H9 (cell line): Measurements from ENCODE around the gene MTTP. TPM values are rescaled to one million over a fixed set of nuclear protein-coding genes. Genes with fewer than 3 reads are reported as not detected.

Experiments used
- DNase-seq: peaks from one replicate; pipeline ENCODE4 v3.0.0-alpha.2; 2017
- H2AFZ ChIP-seq: one replicate; pipeline ENCODE4 v1.6.1; 2013; ENCODE audit warnings: mild to moderate bottlenecking, low read length, control low read depth, moderate library complexity
- H2AK5ac ChIP-seq: 2 replicates; pipeline ENCODE4 v1.6.1; 2013; ENCODE audit warnings: low read length, control low read depth, mixed read lengths; ENCODE audit not compliant: insufficient read length
- H2BK120ac ChIP-seq: one replicate; pipeline ENCODE4 v1.6.1; 2013; ENCODE audit warnings: low read depth, mild to moderate bottlenecking, low read length, control low read depth, inconsistent platforms; ENCODE audit not compliant: poor library complexity, severe bottlenecking
- H2BK12ac ChIP-seq: 2 replicates; pipeline ENCODE4 v1.6.1; 2013; ENCODE audit warnings: low read length, control low read depth, mixed read lengths, low read depth; ENCODE audit not compliant: insufficient read length
- H2BK15ac ChIP-seq: 2 replicates; pipeline ENCODE4 v1.6.1; 2013; ENCODE audit warnings: low read depth, low read length, control low read depth
- H2BK20ac ChIP-seq: one replicate; pipeline ENCODE4 v1.6.1; 2013; ENCODE audit warnings: low read depth, mild to moderate bottlenecking, low read length, control low read depth, inconsistent platforms; ENCODE audit not compliant: poor library complexity, severe bottlenecking
- H2BK5ac ChIP-seq: 2 replicates; pipeline ENCODE4 v1.6.1; 2013; ENCODE audit warnings: low read length, control low read depth, mixed read lengths; ENCODE audit not compliant: insufficient read length
- H3K14ac ChIP-seq: 2 replicates; pipeline ENCODE4 v1.6.1; 2013; ENCODE audit warnings: low read length, control low read depth; ENCODE audit not compliant: insufficient read depth
- H3K18ac ChIP-seq: 2 replicates; pipeline ENCODE4 v1.6.1; 2013; ENCODE audit warnings: low read depth, mild to moderate bottlenecking, mixed read lengths, low read length, control low read depth; ENCODE audit not compliant: insufficient read length
- H3K23ac ChIP-seq: 2 replicates; pipeline ENCODE4 v1.6.1; 2013; ENCODE audit warnings: low read length, control low read depth, mixed read lengths, low read depth; ENCODE audit not compliant: insufficient read length
- H3K23me2 ChIP-seq: 2 replicates; pipeline ENCODE4 v1.6.1; 2013; ENCODE audit warnings: low read depth, mild to moderate bottlenecking, mixed read lengths, low read length, control low read depth; ENCODE audit not compliant: insufficient read length, poor library complexity, severe bottlenecking
- H3K27ac ChIP-seq: 2 replicates; pipeline ENCODE4 v1.5.1; 2013; ENCODE audit warnings: low read length, control low read depth, mixed read lengths, low read depth; ENCODE audit not compliant: insufficient read length
- H3K27me3 ChIP-seq: 2 replicates; pipeline ENCODE4 v1.6.1; 2013; ENCODE audit warnings: low read length, control low read depth, inconsistent platforms; ENCODE audit not compliant: insufficient read depth
- H3K4ac ChIP-seq: 2 replicates; pipeline ENCODE4 v1.6.1; 2013; ENCODE audit warnings: low read depth, mild to moderate bottlenecking, control low read depth, inconsistent platforms, low read length, moderate library complexity
- H3K4me1 ChIP-seq: 2 replicates; pipeline ENCODE4 v1.6.1; 2013; ENCODE audit warnings: low read length, control low read depth, inconsistent platforms; ENCODE audit not compliant: insufficient read depth
- H3K4me2 ChIP-seq: 2 replicates; pipeline ENCODE4 v1.6.1; 2013; ENCODE audit warnings: low read length, control low read depth, mixed read lengths; ENCODE audit not compliant: insufficient read length, insufficient read depth
- H3K56ac ChIP-seq: 2 replicates; pipeline ENCODE4 v1.6.1; 2013; ENCODE audit warnings: low read depth, mild to moderate bottlenecking, mixed read lengths, low read length, control low read depth; ENCODE audit not compliant: insufficient read length
- H3K79me1 ChIP-seq: 2 replicates; pipeline ENCODE4 v1.6.1; 2013; ENCODE audit warnings: low read depth, mild to moderate bottlenecking, moderate library complexity, low read length, control low read depth, inconsistent platforms; ENCODE audit not compliant: insufficient read depth, poor library complexity, severe bottlenecking
- H3K79me2 ChIP-seq: 2 replicates; pipeline ENCODE4 v1.6.1; 2013; ENCODE audit warnings: low read length, control low read depth, inconsistent platforms; ENCODE audit not compliant: insufficient read depth
- H3K9ac ChIP-seq: 2 replicates; pipeline ENCODE4 v1.6.1; 2013; ENCODE audit warnings: low read length, control low read depth, mixed read lengths; ENCODE audit not compliant: insufficient read length; ENCODE audit errors: extremely low read depth
- H3K9me3 ChIP-seq: one replicate; pipeline ENCODE4 v1.6.1; 2013; ENCODE audit warnings: low read depth, low read length, inconsistent platforms; ENCODE audit not compliant: control insufficient read depth
- H3T11ph ChIP-seq: one replicate; pipeline ENCODE4 v1.6.1; 2013; ENCODE audit warnings: mild to moderate bottlenecking, low read length, control low read depth, inconsistent platforms
- H4K20me1 ChIP-seq: one replicate; pipeline ENCODE4 v1.6.1; 2013; ENCODE audit not compliant: control insufficient read depth, insufficient read length, insufficient read depth
- H4K5ac ChIP-seq: 2 replicates; pipeline ENCODE4 v1.6.1; 2013; ENCODE audit warnings: low read depth, mild to moderate bottlenecking, mixed read lengths, low read length, control low read depth; ENCODE audit not compliant: insufficient read length
- H4K8ac ChIP-seq: replicated peaks from 2 replicates; pipeline ENCODE4 v1.6.1; 2013; ENCODE audit warnings: low read length, control low read depth, mixed read lengths, low read depth; ENCODE audit not compliant: insufficient read length
- H4K91ac ChIP-seq: 2 replicates; pipeline ENCODE4 v1.6.1; 2013; ENCODE audit warnings: low read depth, mild to moderate bottlenecking, moderate library complexity, mixed read lengths, low read length, control low read depth; ENCODE audit not compliant: insufficient read length
- H3K27ac Mint-ChIP-seq, 3 experiments: 2 replicates in 2 of 3; 3 replicates in 1 of 3; pipeline ENCODE4 v1.8.0; 2020 to 2021; ENCODE audit warnings: mixed read lengths in 3 of 3, mild to moderate bottlenecking in 1 of 3, moderate library complexity in 1 of 3
- H3K27me3 Mint-ChIP-seq: 2 replicates; pipeline ENCODE4 v1.8.0; 2021; ENCODE audit warnings: low read depth, mild to moderate bottlenecking, moderate library complexity, mixed read lengths
- H3K36me3 Mint-ChIP-seq, 3 experiments: 2 replicates in 2 of 3; 3 replicates in 1 of 3; pipeline ENCODE4 v1.8.0; 2020 to 2021; ENCODE audit warnings: low read depth in 3 of 3, mixed read lengths in 3 of 3; ENCODE audit not compliant: insufficient read depth in 1 of 3
- H3K4me1 Mint-ChIP-seq, 2 experiments: 2 replicates each; pipeline ENCODE4 v1.8.0; 2020; ENCODE audit warnings: mixed read lengths in 2 of 2
- H3K4me3 Mint-ChIP-seq, 2 experiments: 2 replicates in 1 of 2; 3 replicates in 1 of 2; pipeline ENCODE4 v1.8.0; 2020 to 2021; ENCODE audit warnings: mild to moderate bottlenecking in 2 of 2, mixed read lengths in 2 of 2, moderate library complexity in 1 of 2
- H3K9me3 Mint-ChIP-seq, 2 experiments: 2 replicates in 1 of 2; 3 replicates in 1 of 2; pipeline ENCODE4 v1.8.0; 2020; ENCODE audit warnings: mild to moderate bottlenecking in 2 of 2, mixed read lengths in 2 of 2, moderate library complexity in 1 of 2
- CTCF ChIP-seq: fragments of 200-600 bp; sonication (generic); conservative IDR thresholded peaks from 3 replicates; pipeline ENCODE4 v1.8.0; 2021; ENCODE audit warnings: antibody characterized with exemption, mild to moderate bottlenecking
- WGBS: extraction: QIAGEN DNeasy Blood & Tissue Kit; methylation state at CpG from one replicate; pipeline ENCODE4 v1.1.7; 2013; ENCODE audit warnings: missing lambda C conversion rate, low lambda C conversion rate, mixed read lengths; ENCODE audit not compliant: insufficient read length; ENCODE audit errors: extremely low coverage; 5-methylcytosine and 5-hydroxymethylcytosine counted together
- total RNA-seq: library from RNA; stranded (reverse); gene quantifications from 2 replicates; pipeline ENCODE4 v1.2.1, GENCODE V29; 2021

Gene MTTP
- total RNA-seq, 1 experiment from 2014 or later: 0.46 TPM

- Mint-ChIP-seq H3K27ac (no peak overlapping the region), H3K27me3 (no peaks in the 10 kb centered on the region), H3K9me3 (no peaks in the 10 kb centered on the region), H3K36me3 (no peaks in the 10 kb centered on the region), H3K4me1 (peaks cover 9 to 11% of the 10 kb centered on the region in 2 experiments), H3K4me3 (no peak overlapping the region)
- Histone ChIP-seq H2BK20ac (no peak overlapping the region), H3K23me2 (no peaks in the 10 kb centered on the region), H3K23ac (no peak overlapping the region), H3K56ac (no peak overlapping the region), H3K4me1 (no peaks in the 10 kb centered on the region; the same call in 1 of the 2 replicates), H3K4me2 (no peak overlapping the region), H3K79me2 (no peaks in the 10 kb centered on the region), H4K20me1 (no peaks in the 10 kb centered on the region), H2BK5ac (no peak overlapping the region), H2BK15ac (no peak overlapping the region), H3K18ac (no peak overlapping the region), H4K91ac (no peak overlapping the region), H2AFZ (no peak overlapping the region), H3K14ac (no peak overlapping the region), H3K79me1 (no peaks in the 10 kb centered on the region), H3T11ph (no peak overlapping the region), H4K5ac (no peak overlapping the region), H3K27me3 (no peaks in the 10 kb centered on the region), H4K8ac (no peak overlapping the region), H3K9me3 (no peaks in the 10 kb centered on the region), H3K4ac (no peak overlapping the region), H3K9ac (no peak overlapping the region), H3K27ac (no peak overlapping the region), H2BK12ac (no peak overlapping the region), H2BK120ac (no peak overlapping the region), H2AK5ac (no peak overlapping the region)
- no peak for DNase-seq
- WGBS: no CpG with 5 or more reads among the region's 6 CpGs
- no peak for TF ChIP-seq CTCF
Measured at GRCh38 chr4:99572527-99573240, 1.9 kb upstream of the MTTP start.
